HK-2 (cell line): ENCODE results near the gene IGSF21.

Experiments used
- DNase-seq: peaks from one replicate; pipeline ENCODE4 v3.0.0-alpha.2; 2018; ENCODE audit not compliant: unreplicated experiment

The IGSF21 gene

GRCh38 chr1:18119289-18119688 lies 11.7 kb downstream of the IGSF21 start:
- no peak for DNase-seq

- DNase-seq: no peak
These were observed 12.3 kb downstream of the IGSF21 start for GRCh38 chr1:18119771-18120377.

- no peak for DNase-seq
These were observed 13.0 kb downstream of the IGSF21 start for GRCh38 chr1:18120638-18121037.

GRCh38 chr1:18121072-18121820 lies 13.6 kb downstream of the IGSF21 start:
- DNase-seq: no peak

- no peak for DNase-seq
These were observed 15.9 kb downstream of the IGSF21 start for GRCh38 chr1:18123467-18123992.

GRCh38 chr1:18124977-18125376 lies 17.4 kb downstream of the IGSF21 start:
- no peak for DNase-seq

GRCh38 chr1:18126616-18127015 lies 19.0 kb downstream of the IGSF21 start:
- no peak for DNase-seq

GRCh38 chr1:18128298-18128697 lies 20.7 kb downstream of the IGSF21 start:
- DNase-seq: no peak

- no peak for DNase-seq
These were observed 22.8 kb downstream of the IGSF21 start for GRCh38 chr1:18130356-18130755.

- no peak for DNase-seq
These were observed 24.6 kb downstream of the IGSF21 start for GRCh38 chr1:18132022-18132710.

GRCh38 chr1:18132711-18133541 lies 25.3 kb downstream of the IGSF21 start:
- no peak for DNase-seq

- no peak for DNase-seq
These were observed 26.9 kb downstream of the IGSF21 start for GRCh38 chr1:18134324-18135046.

GRCh38 chr1:18137759-18138345 lies 30.3 kb downstream of the IGSF21 start:
- DNase-seq: no peak

- no peak for DNase-seq
These were observed 31.8 kb downstream of the IGSF21 start for GRCh38 chr1:18139198-18139981.

GRCh38 chr1:18140411-18140810 lies 32.8 kb downstream of the IGSF21 start:
- no peak for DNase-seq

GRCh38 chr1:18141661-18142060 lies 34.1 kb downstream of the IGSF21 start:
- no peak for DNase-seq

- DNase-seq: no peak
These were observed 34.9 kb downstream of the IGSF21 start for GRCh38 chr1:18142471-18142870.

- no peak for DNase-seq
These were observed 35.4 kb downstream of the IGSF21 start for GRCh38 chr1:18142969-18143368.

GRCh38 chr1:18144062-18144461 lies 36.5 kb downstream of the IGSF21 start:
- DNase-seq: no peak
